ENCODE data around the gene CTSC. TPM values are rescaled to one million over a fixed set of nuclear protein-coding genes. Genes with fewer than 3 reads are reported as not detected.

CTSC gene
- total and polyA plus RNA-seq, 2 donors (not counting 1 experiment from before 2014, with no cell fraction given): 18.7 to 18.8 TPM

DNA sequence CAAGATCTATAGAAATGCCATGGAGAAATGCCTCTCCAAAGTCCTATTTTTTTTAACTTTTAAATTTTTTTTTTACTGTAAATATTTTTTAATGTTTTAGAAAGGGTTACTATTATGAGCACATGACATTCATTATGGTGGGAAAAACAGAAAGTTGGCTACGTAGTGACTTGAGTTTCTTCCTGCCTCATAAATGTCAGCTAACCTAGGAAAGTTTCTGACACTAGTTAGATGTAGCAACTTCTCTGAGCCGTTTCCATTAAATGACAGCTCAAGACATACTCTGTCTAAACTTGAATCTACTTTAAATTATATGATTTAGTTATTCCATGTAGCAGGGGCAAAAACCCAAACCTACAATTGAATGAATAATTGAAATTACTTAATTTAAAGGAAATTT is 18.4 kb upstream of the CTSC start:
- ChIA-PET POLR2A (no interaction called here), CTCF (no interaction called here)
- Histone ChIP-seq H3K36me3 (replicated peaks in 1 of 2; ENCODE audit: control extremely low read depth in 1 of 2, control insufficient read depth in 1 of 2, extremely low read depth in 1 of 2, insufficient read depth in 2 of 2, low read length in 1 of 2) (no peaks in the 10 kb centered on the region), H3K4me2 (replicated peaks; ENCODE audit: low read depth, low read length, poor library complexity, severe bottlenecking) (no peak overlapping the region), H3K9me3 (ENCODE audit: control extremely low read depth in 1 of 3, control insufficient read depth in 2 of 3, insufficient read depth in 1 of 3, low read length in 2 of 3) (no peaks in the 10 kb centered on the region), H3K27ac (ENCODE audit: low read length in 2 of 2) (no peak overlapping the region), H3K4me3 (ENCODE audit: control extremely low read depth in 1 of 5, extremely low read depth in 1 of 5, insufficient read depth in 1 of 5, low read depth in 2 of 5, low read length in 4 of 5) (no peak overlapping the region), H3K9ac (ENCODE audit: low read length) (no peak overlapping the region), H3K27me3 (replicated peaks in 1 of 4; ENCODE audit: control extremely low read depth in 1 of 4, control insufficient read depth in 3 of 4, insufficient read depth in 4 of 4, low read length in 3 of 4) (no peaks in the 10 kb centered on the region), H3K79me2 (ENCODE audit: control insufficient read depth, insufficient read depth, low read length) (no peaks in the 10 kb centered on the region), H3K4me1 (ENCODE audit: control insufficient read depth in 2 of 2, insufficient read depth in 2 of 2, low read length in 2 of 2) (peaks cover 6 to 7% of the 10 kb centered on the region in 2 donors), H4K20me1 (ENCODE audit: control insufficient read depth, insufficient read depth, low read length, poor library complexity, severe bottlenecking) (no peaks in the 10 kb centered on the region), H2AFZ (ENCODE audit: insufficient read depth, low read depth, low read length, poor library complexity, severe bottlenecking) (no peak overlapping the region)
- H3K27ac Mint-ChIP-seq: no peak overlapping the region
- no peak for DNase-seq
- no CpG with 5 or more reads among the region's 2 CpGs for WGBS (ENCODE audit: insufficient coverage)
- peaks cover 33% of the 10 kb centered on the region for H3K4me1 Mint-ChIP-seq
- H3K4me3 Mint-ChIP-seq: no peak overlapping the region
- TF ChIP-seq EZH2 (IDR thresholded peaks at IDR 0.05; ENCODE audit: borderline replicate concordance, insufficient read depth, low read depth, low read length, poor library complexity, severe bottlenecking): no peak
- TF ChIP-seq, protein P1, sequence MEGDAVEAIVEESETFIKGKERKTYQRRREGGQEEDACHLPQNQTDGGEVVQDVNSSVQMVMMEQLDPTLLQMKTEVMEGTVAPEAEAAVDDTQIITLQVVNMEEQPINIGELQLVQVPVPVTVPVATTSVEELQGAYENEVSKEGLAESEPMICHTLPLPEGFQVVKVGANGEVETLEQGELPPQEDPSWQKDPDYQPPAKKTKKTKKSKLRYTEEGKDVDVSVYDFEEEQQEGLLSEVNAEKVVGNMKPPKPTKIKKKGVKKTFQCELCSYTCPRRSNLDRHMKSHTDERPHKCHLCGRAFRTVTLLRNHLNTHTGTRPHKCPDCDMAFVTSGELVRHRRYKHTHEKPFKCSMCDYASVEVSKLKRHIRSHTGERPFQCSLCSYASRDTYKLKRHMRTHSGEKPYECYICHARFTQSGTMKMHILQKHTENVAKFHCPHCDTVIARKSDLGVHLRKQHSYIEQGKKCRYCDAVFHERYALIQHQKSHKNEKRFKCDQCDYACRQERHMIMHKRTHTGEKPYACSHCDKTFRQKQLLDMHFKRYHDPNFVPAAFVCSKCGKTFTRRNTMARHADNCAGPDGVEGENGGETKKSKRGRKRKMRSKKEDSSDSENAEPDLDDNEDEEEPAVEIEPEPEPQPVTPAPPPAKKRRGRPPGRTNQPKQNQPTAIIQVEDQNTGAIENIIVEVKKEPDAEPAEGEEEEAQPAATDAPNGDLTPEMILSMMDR (IDR thresholded peaks at IDR 0.05): no peak
- no peaks in the 10 kb centered on the region for H3K27me3 Mint-ChIP-seq
- H3K9me3 Mint-ChIP-seq (ENCODE audit: insufficient read depth): no peaks in the 10 kb centered on the region
- intact Hi-C loops (cut with micrococcal nuclease): loop anchor here (2.0 to 5.0 kb wide), 2 partner anchors 17 to 54 kb away; no protein-coding TSS in a partner anchor
- ATAC-seq (ENCODE audit: low read depth): no peak

DNA sequence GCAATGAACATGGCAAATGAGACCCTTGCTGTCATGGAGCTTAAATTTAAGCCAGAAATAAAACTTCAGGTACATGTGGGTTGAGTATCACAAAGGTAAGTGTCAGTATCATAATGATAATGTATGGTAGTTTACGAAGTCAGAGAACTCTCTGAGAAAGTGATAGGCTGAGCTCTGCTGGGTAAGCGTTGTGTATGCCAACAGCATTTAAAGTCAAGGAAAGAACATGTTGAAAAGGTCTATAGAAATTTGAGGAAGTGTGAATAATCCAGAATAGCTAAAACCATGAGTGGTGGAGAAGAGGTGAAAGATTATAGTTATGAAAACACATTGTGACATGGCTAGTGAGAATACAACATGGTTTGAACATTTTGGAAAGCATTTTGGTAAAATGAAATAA is 17.4 kb upstream of the CTSC start:
- Histone ChIP-seq H4K20me1 (ENCODE audit: control insufficient read depth, insufficient read depth, low read length, poor library complexity, severe bottlenecking) (no peaks in the 10 kb centered on the region), H3K36me3 (replicated peaks in 1 of 2; ENCODE audit: control extremely low read depth in 1 of 2, control insufficient read depth in 1 of 2, extremely low read depth in 1 of 2, insufficient read depth in 2 of 2, low read length in 1 of 2) (no peaks in the 10 kb centered on the region), H3K27ac (ENCODE audit: low read length in 2 of 2) (peak overlapping the region in 1 of 2 donors; percentile 6), H3K4me3 (ENCODE audit: control extremely low read depth in 1 of 5, extremely low read depth in 1 of 5, insufficient read depth in 1 of 5, low read depth in 2 of 5, low read length in 4 of 5) (no peak overlapping the region), H3K4me1 (ENCODE audit: control insufficient read depth in 2 of 2, insufficient read depth in 2 of 2, low read length in 2 of 2) (peaks cover 6 to 7% of the 10 kb centered on the region in 2 donors), H3K4me2 (replicated peaks; ENCODE audit: low read depth, low read length, poor library complexity, severe bottlenecking) (no peak overlapping the region), H2AFZ (ENCODE audit: insufficient read depth, low read depth, low read length, poor library complexity, severe bottlenecking) (no peak overlapping the region), H3K79me2 (ENCODE audit: control insufficient read depth, insufficient read depth, low read length) (no peaks in the 10 kb centered on the region), H3K9ac (ENCODE audit: low read length) (no peak overlapping the region), H3K9me3 (ENCODE audit: control extremely low read depth in 1 of 3, control insufficient read depth in 2 of 3, insufficient read depth in 1 of 3, low read length in 2 of 3) (no peaks in the 10 kb centered on the region), H3K27me3 (replicated peaks in 1 of 4; ENCODE audit: control extremely low read depth in 1 of 4, control insufficient read depth in 3 of 4, insufficient read depth in 4 of 4, low read length in 3 of 4) (no peaks in the 10 kb centered on the region)
- 66% methylated on average over 2 of the region's 2 CpGs for WGBS (ENCODE audit: insufficient coverage)
- ChIA-PET CTCF (interaction anchor here (1.2 kb wide), 1 partner anchor 25 kb away, joined by 8 read pairs; no protein-coding TSS in a partner anchor), POLR2A (no interaction called here)
- no peak for ATAC-seq (ENCODE audit: low read depth)
- no peak overlapping the region for H3K27ac Mint-ChIP-seq
- peak overlapping the region; percentile 51 for H3K4me3 Mint-ChIP-seq
- H3K4me1 Mint-ChIP-seq: peaks cover 30% of the 10 kb centered on the region
- H3K9me3 Mint-ChIP-seq (ENCODE audit: insufficient read depth): no peaks in the 10 kb centered on the region
- no peak for TF ChIP-seq EZH2 (IDR thresholded peaks at IDR 0.05; ENCODE audit: borderline replicate concordance, insufficient read depth, low read depth, low read length, poor library complexity, severe bottlenecking)
- TF ChIP-seq, protein P1 (IDR thresholded peaks at IDR 0.05): no peak
- H3K27me3 Mint-ChIP-seq: no peaks in the 10 kb centered on the region
- intact Hi-C loops (cut with micrococcal nuclease): loop anchor here (2.0 to 5.0 kb wide), 2 partner anchors 16 to 53 kb away; no protein-coding TSS in a partner anchor
- DNase-seq: peak; percentile 16
